Gastrocnemius medialis (tissue), 4 donors: ENCODE data around the gene MCF2L. TPM values are rescaled to one million over a fixed set of nuclear protein-coding genes. Genes with fewer than 3 reads are reported as not detected.

Experiments
- ATAC-seq, 2 donors: fragments of 150-250 bp; one replicate each; pipeline ENCODE4 v1.9.1; 2016
- DNase-seq, 2 donors: peaks; one replicate each; pipeline ENCODE4 v3.0.0-alpha.2; 2019
- H3K27ac ChIP-seq, 4 donors: fragments of 200-600 bp; sonication (generic); 1 replicate in 1 of 4; 2 replicates in 3 of 4; pipeline ENCODE4 v1.5.1; 2016 to 2018; ENCODE audit warnings: mild to moderate bottlenecking in 2 of 4, moderate library complexity in 1 of 4
- H3K27me3 ChIP-seq, 3 donors: fragments of 200-600 bp; sonication (generic) in 2 of 3; 1 replicate in 1 of 3; 2 replicates in 2 of 3; pipeline versions ENCODE4 v1.5.1 to v1.6.0; 2016 to 2019; ENCODE audit warnings: mild to moderate bottlenecking in 1 of 3, moderate library complexity in 1 of 3
- H3K36me3 ChIP-seq, 2 donors: fragments of 200-600 bp; sonication (generic) in 1 of 2; one replicate each; pipeline ENCODE4 v1.5.1; 2017 to 2018
- H3K4me1 ChIP-seq, 2 donors: fragments of 200-600 bp; sonication (generic) in 1 of 2; one replicate each; pipeline ENCODE4 v1.5.1; 2016 to 2017; ENCODE audit warnings: mild to moderate bottlenecking in 2 of 2
- H3K4me3 ChIP-seq, 4 donors: fragments of 200-600 bp; sonication (generic) in 3 of 4; 1 replicate in 1 of 4; 2 replicates in 3 of 4; pipeline ENCODE4 v1.5.1; 2016 to 2019; ENCODE audit warnings: mild to moderate bottlenecking in 2 of 4
- H3K9me3 ChIP-seq, 3 donors: fragments of 200-600 bp; sonication (generic) in 2 of 3; 1 replicate in 1 of 3; 2 replicates in 2 of 3; pipeline ENCODE4 v1.5.1; 2016 to 2019
- CTCF ChIP-seq, 5 experiments: fragments of 450-650 bp in 3 of 5; fragments of 200-600 bp in 2 of 5; sonication (generic) in 2 of 5; IDR thresholded peaks in 4 of 5; conservative IDR thresholded peaks in 1 of 5; 1 replicate in 4 of 5; 2 replicates in 1 of 5; pipeline ENCODE4 v1.5.1; 2016 to 2019; ENCODE audit warnings: antibody characterized with exemption in 5 of 5, mild to moderate bottlenecking in 3 of 5, moderate library complexity in 3 of 5
- POLR2A ChIP-seq, 2 donors: fragments of 450-650 bp; IDR thresholded peaks; one replicate each; pipeline ENCODE4 v1.6.1; 2017; ENCODE audit warnings: antibody characterized with exemption in 2 of 2, mild to moderate bottlenecking in 2 of 2, moderate library complexity in 2 of 2
- in situ Hi-C, 4 donors: fragments of 200-750 bp; cut with MboI; loops; one replicate each; pipeline versions ENCODE4 v1.15.0 to v1.8.0; 2017; ENCODE audit warnings: low sequenced_read_pairs in 4 of 4
- intact Hi-C: fragments of 100-400 bp; cut with DNase I; formaldehyde crosslinking; loops from one replicate; pipeline ENCODE4 v1.15.1; 2023; ENCODE audit warnings: low total_unique reads
- total RNA-seq, 4 donors: library from RNA; depleted of rRNA; stranded (reverse); fragments of >200 nt; gene quantifications; one replicate each; pipeline versions ENCODE4 v1.1.0 to v1.2.3, GENCODE V29; 2016

Gene MCF2L
- total RNA-seq, 4 donors from 2014 or later, result 16.1 to 21.2 (median 19.4) TPM

- in situ Hi-C loops, result no loop called here
- Histone ChIP-seq H3K4me3 (no peak overlapping the region), H3K4me1 (no peaks in the 10 kb centered on the region), H3K9me3 (no peaks in the 10 kb centered on the region), H3K27ac (no peak overlapping the region), H3K36me3 (no peaks in the 10 kb centered on the region), H3K27me3 (peaks cover 13 to 34% (median 19%) of the 10 kb centered on the region in 3 donors)
- DNase-seq (no peak), ATAC-seq (no peak)
- intact Hi-C loops, result no loop called here
- TF ChIP-seq CTCF (IDR thresholded peaks at IDR 0.05 in 4 of 5, conservative IDR thresholded peaks at IDR 0.05 in 1 of 5) (no peak), POLR2A (IDR thresholded peaks at IDR 0.05) (no peak)
Observed at GRCh38 chr13:112975401-112975939, 6.5 kb downstream of the MCF2L start.

GRCh38 chr13:112976526-112976925 lies 7.5 kb downstream of the MCF2L start:
- in situ Hi-C loops, result no loop called here
- ATAC-seq (no peak), DNase-seq (no peak)
- TF ChIP-seq POLR2A (IDR thresholded peaks at IDR 0.05) (no peak), CTCF (IDR thresholded peaks at IDR 0.05 in 4 of 5, conservative IDR thresholded peaks at IDR 0.05 in 1 of 5) (no peak)
- H3K27me3 ChIP-seq, result peaks cover 3 to 24% (median 9%) of the 10 kb centered on the region in 3 donors
- intact Hi-C loops, result no loop called here
- H3K4me1 ChIP-seq, result no peaks in the 10 kb centered on the region
- H3K27ac ChIP-seq, result peak overlapping the region in 1 of 4 donors; percentile 77
- no peaks in the 10 kb centered on the region for H3K9me3 ChIP-seq
- no peaks in the 10 kb centered on the region for H3K36me3 ChIP-seq
- H3K4me3 ChIP-seq, result no peak overlapping the region

GRCh38 chr13:112977091-112977490 lies 8.1 kb downstream of the MCF2L start:
- H3K27ac ChIP-seq, result peak overlapping the region; percentile 29 to 77 (median 74)

GRCh38 chr13:112977525-112977924 lies 8.5 kb downstream of the MCF2L start:
- ATAC-seq (no peak), DNase-seq (no peak)
- intact Hi-C loops, result no loop called here
- in situ Hi-C loops, result no loop called here
- Histone ChIP-seq H3K36me3 (no peaks in the 10 kb centered on the region), H3K9me3 (no peaks in the 10 kb centered on the region), H3K27me3 (peaks cover 0 to 23% (median 2%) of the 10 kb centered on the region in 3 donors), H3K4me3 (no peak overlapping the region), H3K4me1 (no peaks in the 10 kb centered on the region), H3K27ac (peak overlapping the region; percentile 29 to 77 (median 74))
- TF ChIP-seq CTCF (IDR thresholded peaks at IDR 0.05 in 4 of 5, conservative IDR thresholded peaks at IDR 0.05 in 1 of 5) (no peak), POLR2A (IDR thresholded peaks at IDR 0.05) (no peak)

More at GRCh38 chr13:112977091-112977490, 8.1 kb downstream of the MCF2L start:
- Histone ChIP-seq H3K36me3 (no peaks in the 10 kb centered on the region), H3K4me3 (no peak overlapping the region), H3K27me3 (peaks cover 0 to 23% (median 6%) of the 10 kb centered on the region in 3 donors), H3K4me1 (no peaks in the 10 kb centered on the region), H3K9me3 (no peaks in the 10 kb centered on the region)
- no peak for DNase-seq
- intact Hi-C loops, result no loop called here
- ATAC-seq, result no peak
- TF ChIP-seq POLR2A (IDR thresholded peaks at IDR 0.05) (no peak), CTCF (IDR thresholded peaks at IDR 0.05 in 4 of 5, conservative IDR thresholded peaks at IDR 0.05 in 1 of 5) (no peak)
- in situ Hi-C loops, result no loop called here
